Natural killer cell (primary cell): ENCODE measurements around the gene PCK1. TPM values are rescaled to one million over a fixed set of nuclear protein-coding genes. Genes with fewer than 3 reads are reported as not detected.
A peak's percentile ranks its signal among the peaks of the same experiment; 100 is the strongest.

Source experiments
- ATAC-seq, 3 donors: fragments of 150-1000 bp in 2 of 3; fragments of 200-7000 bp in 1 of 3; cut with Tn5 transposase; 1 replicate in 1 of 3; 2 replicates in 2 of 3; pipeline ENCODE4 v1.10.0; 2021; ENCODE audit warnings: mild to moderate bottlenecking in 2 of 3, moderate library complexity in 2 of 3
- DNase-seq, 2 donors: peaks; one replicate each; pipeline versions ENCODE4 v3.0.0 to v3.0.0-alpha.2; 2013 to 2021; ENCODE audit warnings: mixed read lengths in 1 of 2
- H3K27ac ChIP-seq: one replicate; pipeline ENCODE4 v1.5.1; 2013; ENCODE audit warnings: mild to moderate bottlenecking, low read length
- H3K27me3 ChIP-seq: one replicate; pipeline ENCODE4 v1.6.1; 2013; ENCODE audit warnings: low read length; ENCODE audit not compliant: control insufficient read depth, insufficient read depth
- H3K36me3 ChIP-seq: one replicate; pipeline ENCODE4 v1.6.1; 2013; ENCODE audit warnings: low read length; ENCODE audit not compliant: control insufficient read depth, insufficient read depth
- H3K4me1 ChIP-seq: one replicate; pipeline ENCODE4 v1.6.1; 2013; ENCODE audit warnings: low read length; ENCODE audit not compliant: control insufficient read depth, insufficient read depth
- H3K4me3 ChIP-seq: one replicate; pipeline ENCODE4 v1.5.1; 2013; ENCODE audit warnings: low read length
- H3K9me3 ChIP-seq: one replicate; pipeline ENCODE4 v1.6.1; 2013; ENCODE audit warnings: low read length; ENCODE audit not compliant: control insufficient read depth, insufficient read depth
- H3K27ac Mint-ChIP-seq, 2 donors: one replicate each; pipeline ENCODE4 v1.8.0; 2022; ENCODE audit warnings: mild to moderate bottlenecking in 2 of 2, mixed read lengths in 2 of 2, moderate library complexity in 1 of 2
- H3K27me3 Mint-ChIP-seq, 2 donors: one replicate each; pipeline ENCODE4 v1.8.0; 2022; ENCODE audit warnings: low read depth in 2 of 2, mixed read lengths in 2 of 2
- H3K36me3 Mint-ChIP-seq: one replicate; pipeline ENCODE4 v1.8.0; 2022; ENCODE audit warnings: mixed read lengths
- H3K4me1 Mint-ChIP-seq, 2 donors: one replicate each; pipeline ENCODE4 v1.8.0; 2022; ENCODE audit warnings: mixed read lengths in 2 of 2
- H3K4me3 Mint-ChIP-seq: one replicate; pipeline ENCODE4 v1.8.0; 2022; ENCODE audit warnings: mild to moderate bottlenecking, moderate library complexity, mixed read lengths
- H3K9me3 Mint-ChIP-seq, 2 donors: one replicate each; pipeline ENCODE4 v1.8.0; 2022; ENCODE audit warnings: mixed read lengths in 2 of 2
- WGBS: methylation state at CpG from one replicate; pipeline ENCODE4 v1.1.7; 2013; ENCODE audit warnings: missing lambda C conversion rate; ENCODE audit not compliant: insufficient coverage; 5-methylcytosine and 5-hydroxymethylcytosine counted together
- intact Hi-C: fragments of 100-400 bp; cut with micrococcal nuclease; formaldehyde crosslinking; loops from one replicate; pipeline ENCODE4 v1.14.2; 2022
- total RNA-seq, 4 donors: library from RNA; stranded (reverse); fragments of 120-200 nt in 1 of 4; gene quantifications; one replicate each; pipeline versions ENCODE4 v1.2.3 to v1.2.4, GENCODE V29; 2013 to 2022
- TF ChIP-seq, protein P1 (sequence below): fragments of 200-600 bp; IDR thresholded peaks from one replicate; pipeline ENCODE4 v1.8.0; 2022; ENCODE audit warnings: antibody characterized with exemption

The PCK1 gene
- total RNA-seq, 3 donors from 2014 or later (not counting 1 experiment from before 2014, with no cell fraction given): not detected

DNA sequence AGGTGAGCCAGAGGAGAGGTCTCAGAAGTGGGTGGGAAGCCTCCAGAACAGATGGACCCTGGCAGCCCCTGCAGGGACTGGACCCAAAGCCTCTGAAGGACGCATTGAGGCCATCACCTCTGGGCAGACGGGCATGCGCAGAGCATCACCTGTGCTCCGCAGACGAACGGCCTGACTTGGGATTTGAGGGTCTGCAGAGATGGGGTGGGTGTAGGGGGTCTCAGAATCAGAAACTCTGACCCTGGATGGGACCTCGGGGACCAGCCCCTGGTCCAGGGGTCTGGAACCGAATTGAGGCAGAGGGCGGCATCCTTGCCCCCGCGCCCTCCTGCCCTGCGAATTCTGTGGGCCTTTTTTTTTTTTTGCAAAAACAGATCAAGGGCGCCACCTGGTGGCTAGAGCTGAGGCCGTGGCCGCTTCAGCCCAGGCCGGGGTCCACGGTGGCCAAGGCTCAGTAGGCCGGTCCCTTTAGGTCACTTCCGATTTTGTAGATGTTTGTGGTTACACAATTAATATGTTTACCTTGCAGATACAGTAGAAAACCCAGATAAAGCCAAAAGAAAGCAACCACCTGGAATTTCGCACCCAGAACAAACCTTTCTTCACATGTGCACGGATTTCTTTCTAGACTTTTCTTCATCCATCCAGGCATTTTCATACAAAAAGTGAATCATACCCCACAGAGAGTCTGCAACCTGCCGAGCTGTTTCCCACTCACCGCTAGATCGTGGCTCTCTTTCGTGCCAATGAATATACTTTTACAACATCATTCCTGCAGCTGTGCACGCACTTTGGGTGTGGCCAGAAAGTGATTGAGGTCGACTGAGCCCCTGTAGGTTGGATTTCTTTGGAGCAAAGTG lies 33.4 kb downstream of the PCK1 start:
- H3K27me3 Mint-ChIP-seq: peaks cover 0 to 3% of the 10 kb centered on the region in 2 donors
- no peaks in the 10 kb centered on the region for H3K9me3 ChIP-seq
- ATAC-seq (peak in 2 of 3 donors; percentile 39 to 40), DNase-seq (peak; percentile 55 to 78)
- no peak overlapping the region for H3K4me3 Mint-ChIP-seq
- no peak overlapping the region for H3K27ac ChIP-seq
- H3K27me3 ChIP-seq: no peaks in the 10 kb centered on the region
- 38% methylated on average over 27 of the region's 27 CpGs for WGBS
- H3K36me3 Mint-ChIP-seq: no peaks in the 10 kb centered on the region
- H3K4me1 Mint-ChIP-seq: peaks cover 5 to 6% of the 10 kb centered on the region in 2 donors
- H3K36me3 ChIP-seq: no peaks in the 10 kb centered on the region
- no peaks in the 10 kb centered on the region for H3K9me3 Mint-ChIP-seq
- H3K27ac Mint-ChIP-seq: no peak overlapping the region
- no peak overlapping the region for H3K4me3 ChIP-seq
- H3K4me1 ChIP-seq: peaks cover 12% of the 10 kb centered on the region
- intact Hi-C loops: loop anchor here (1.0 to 10.0 kb wide), 3 partner anchors 80 to 1040 kb away; no protein-coding TSS in a partner anchor
- TF ChIP-seq, protein P1, sequence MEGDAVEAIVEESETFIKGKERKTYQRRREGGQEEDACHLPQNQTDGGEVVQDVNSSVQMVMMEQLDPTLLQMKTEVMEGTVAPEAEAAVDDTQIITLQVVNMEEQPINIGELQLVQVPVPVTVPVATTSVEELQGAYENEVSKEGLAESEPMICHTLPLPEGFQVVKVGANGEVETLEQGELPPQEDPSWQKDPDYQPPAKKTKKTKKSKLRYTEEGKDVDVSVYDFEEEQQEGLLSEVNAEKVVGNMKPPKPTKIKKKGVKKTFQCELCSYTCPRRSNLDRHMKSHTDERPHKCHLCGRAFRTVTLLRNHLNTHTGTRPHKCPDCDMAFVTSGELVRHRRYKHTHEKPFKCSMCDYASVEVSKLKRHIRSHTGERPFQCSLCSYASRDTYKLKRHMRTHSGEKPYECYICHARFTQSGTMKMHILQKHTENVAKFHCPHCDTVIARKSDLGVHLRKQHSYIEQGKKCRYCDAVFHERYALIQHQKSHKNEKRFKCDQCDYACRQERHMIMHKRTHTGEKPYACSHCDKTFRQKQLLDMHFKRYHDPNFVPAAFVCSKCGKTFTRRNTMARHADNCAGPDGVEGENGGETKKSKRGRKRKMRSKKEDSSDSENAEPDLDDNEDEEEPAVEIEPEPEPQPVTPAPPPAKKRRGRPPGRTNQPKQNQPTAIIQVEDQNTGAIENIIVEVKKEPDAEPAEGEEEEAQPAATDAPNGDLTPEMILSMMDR: peak; percentile 88

- H3K4me1 ChIP-seq: peaks cover 12% of the 10 kb centered on the region
- no peak overlapping the region for H3K27ac Mint-ChIP-seq
- H3K9me3 ChIP-seq: no peaks in the 10 kb centered on the region
- H3K4me1 Mint-ChIP-seq: peaks cover 5 to 6% of the 10 kb centered on the region in 2 donors
- H3K36me3 Mint-ChIP-seq: no peaks in the 10 kb centered on the region
- H3K9me3 Mint-ChIP-seq: no peaks in the 10 kb centered on the region
- DNase-seq (no peak), ATAC-seq (no peak)
- H3K27me3 ChIP-seq: no peaks in the 10 kb centered on the region
- no peak overlapping the region for H3K27ac ChIP-seq
- 83% methylated on average over 25 of the region's 25 CpGs for WGBS
- peaks cover 0 to 3% of the 10 kb centered on the region in 2 donors for H3K27me3 Mint-ChIP-seq
- H3K4me3 Mint-ChIP-seq: no peak overlapping the region
- no peaks in the 10 kb centered on the region for H3K36me3 ChIP-seq
- TF ChIP-seq, protein P1: no peak
- intact Hi-C loops: loop anchor here (2.0 to 10.0 kb wide), 5 partner anchors 213 to 1041 kb away; no protein-coding TSS in a partner anchor
- H3K4me3 ChIP-seq: no peak overlapping the region
Measured at GRCh38 chr20:57595041-57596030, 34.4 kb downstream of the PCK1 start.

GRCh38 chr20:57596358-57596757 lies 35.4 kb downstream of the PCK1 start:
- intact Hi-C loops: loop anchor here (2.0 to 10.0 kb wide), 5 partner anchors 214 to 1042 kb away; no protein-coding TSS in a partner anchor
- H3K36me3 Mint-ChIP-seq: no peaks in the 10 kb centered on the region
- 68% methylated on average over 10 of the region's 11 CpGs for WGBS
- no peaks in the 10 kb centered on the region for H3K27me3 Mint-ChIP-seq
- no peaks in the 10 kb centered on the region for H3K9me3 Mint-ChIP-seq
- H3K4me3 Mint-ChIP-seq: no peak overlapping the region
- DNase-seq: no peak
- Histone ChIP-seq H3K36me3 (no peaks in the 10 kb centered on the region), H3K4me3 (no peak overlapping the region), H3K4me1 (peaks cover 12% of the 10 kb centered on the region), H3K9me3 (no peaks in the 10 kb centered on the region), H3K27ac (no peak overlapping the region), H3K27me3 (no peaks in the 10 kb centered on the region)
- TF ChIP-seq, protein P1: no peak
- no peak overlapping the region for H3K27ac Mint-ChIP-seq
- H3K4me1 Mint-ChIP-seq: peaks cover 11 to 14% of the 10 kb centered on the region in 2 donors
- ATAC-seq: no peak
